Lung (tissue), 12 donors: ENCODE data around the gene MYO19. TPM values are rescaled to one million over a fixed set of nuclear protein-coding genes. Genes with fewer than 3 reads are reported as not detected.

Source experiments
- ATAC-seq: fragments of 200-7000 bp; cut with Tn5 transposase; one replicate; pipeline ENCODE4 v1.9.1; 2020; ENCODE audit warnings: moderate number of reproducible peaks; ENCODE audit not compliant: insufficient read depth, low FRiP score
- DNase-seq, 3 donors: peaks; one replicate each; pipeline ENCODE4 v3.0.0-alpha.2; 2013 to 2017
- H3K27ac ChIP-seq, 2 donors: one replicate each; pipeline ENCODE4 v1.5.1; 2013; ENCODE audit warnings: mild to moderate bottlenecking in 2 of 2, moderate library complexity in 2 of 2, control low read depth in 1 of 2, inconsistent platforms in 1 of 2, low read depth in 1 of 2, low read length in 1 of 2
- H3K27me3 ChIP-seq, 3 donors: one replicate each; pipeline ENCODE4 v1.5.1; 2013; ENCODE audit warnings: low read length in 2 of 3; ENCODE audit not compliant: control insufficient read depth in 3 of 3, insufficient read depth in 3 of 3
- H3K36me3 ChIP-seq, 4 donors: one replicate each; pipeline ENCODE4 v1.5.1; 2013; ENCODE audit warnings: low read length in 4 of 4, mild to moderate bottlenecking in 1 of 4, moderate library complexity in 1 of 4; ENCODE audit not compliant: control insufficient read depth in 4 of 4, insufficient read depth in 4 of 4
- H3K4me1 ChIP-seq, 5 donors: one replicate each; pipeline ENCODE4 v1.5.1; 2013; ENCODE audit warnings: low read length in 5 of 5, mild to moderate bottlenecking in 2 of 5, moderate library complexity in 1 of 5; ENCODE audit not compliant: control insufficient read depth in 5 of 5, insufficient read depth in 5 of 5
- H3K4me3 ChIP-seq: one replicate; pipeline ENCODE4 v1.5.1; 2013; ENCODE audit warnings: mild to moderate bottlenecking, control low read depth, moderate library complexity
- H3K9ac ChIP-seq, 2 donors: one replicate each; pipeline ENCODE4 v1.5.1; 2013; ENCODE audit warnings: low read length in 2 of 2, control low read depth in 1 of 2; ENCODE audit not compliant: insufficient read depth in 1 of 2
- H3K9me3 ChIP-seq, 4 donors: one replicate each; pipeline ENCODE4 v1.5.1; 2013; ENCODE audit warnings: low read length in 3 of 4, mild to moderate bottlenecking in 1 of 4, moderate library complexity in 1 of 4; ENCODE audit not compliant: control insufficient read depth in 4 of 4, insufficient read depth in 3 of 4
- CTCF ChIP-seq: IDR thresholded peaks from 2 replicates; pipeline ENCODE4 v1.5.1; 2012; ENCODE audit warnings: mild to moderate bottlenecking; ENCODE audit errors: control extremely low read depth, extremely low read depth
- WGBS, 2 donors: extraction: QIAGEN DNeasy Blood & Tissue Kit; methylation state at CpG; one replicate each; pipeline ENCODE4 v1.1.7; 2013; 5-methylcytosine and 5-hydroxymethylcytosine counted together
- polyA plus RNA-seq, 2 donors: library from polyadenylated mRNA; stranded (reverse); fragments of 200-250 nt; gene quantifications; one replicate each; pipeline ENCODE4 v1.2.1, GENCODE V29; 2013
- total RNA-seq, 2 donors: library from RNA; depleted of rRNA in 1 of 2; stranded (reverse); fragments of >200 nt in 1 of 2; gene quantifications; one replicate each; pipeline ENCODE4 v1.2.1, GENCODE V29; 2014 to 2021
- donor health status: control.
- donor health status: control.
- donor health status: Bipolar disorder and iron deficiency.
- donor health status: healthy.
- donor health status: DM: yes; HTN: yes; CAD: no.

Gene MYO19
- total and polyA plus RNA-seq, 4 donors, result 26.5 to 66.6 (median 35.0) TPM

DNA sequence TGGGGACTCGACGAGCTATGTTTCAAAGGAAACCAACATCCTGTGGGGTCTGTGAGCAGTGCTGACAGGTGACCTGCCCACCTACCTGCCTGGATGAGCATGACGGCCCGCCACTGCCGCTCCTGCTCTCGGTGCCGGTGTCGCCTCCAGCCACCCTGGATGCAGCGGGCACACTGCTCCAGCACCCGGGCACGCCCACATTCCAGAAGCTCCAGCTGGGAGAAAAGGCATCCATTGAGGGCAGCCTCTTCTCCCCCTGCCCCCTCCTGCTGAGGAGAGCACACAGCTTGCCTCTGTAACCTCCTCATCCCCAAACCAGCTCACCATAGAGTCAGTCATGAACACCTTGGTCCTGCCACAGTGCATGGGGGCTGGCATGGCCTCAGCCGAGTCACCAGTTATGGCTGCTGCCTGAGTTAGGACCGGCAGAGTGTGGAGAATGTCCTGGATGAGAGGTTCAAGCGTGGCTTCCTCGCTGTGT is 33.9 kb downstream of the MYO19 start:
- TF ChIP-seq CTCF, result no peak
- no peaks in the 10 kb centered on the region for H3K27me3 ChIP-seq
- no peaks in the 10 kb centered on the region for H3K9me3 ChIP-seq
- no peak overlapping the region for H3K27ac ChIP-seq
- peaks cover 0 to 2% (median 0%) of the 10 kb centered on the region in 5 donors for H3K4me1 ChIP-seq
- 91% methylated on average over 15 of the region's 15 CpGs for WGBS, 2 donors
- DNase-seq, result no peak
- H3K4me3 ChIP-seq, result no peak overlapping the region
- peaks cover 7 to 53% (median 31%) of the 10 kb centered on the region in 4 donors for H3K36me3 ChIP-seq
- ATAC-seq, result no peak
- H3K9ac ChIP-seq, result no peak overlapping the region

GRCh38 chr17:36498560-36499300 is 35.9 kb downstream of the MYO19 start:
- H3K9ac ChIP-seq, result no peak overlapping the region
- ATAC-seq (no peak), DNase-seq (no peak)
- WGBS, 2 donors, result 80 to 88% methylated on average over 7 of the region's 7 CpGs
- peaks cover 18 to 48% (median 35%) of the 10 kb centered on the region in 4 donors for H3K36me3 ChIP-seq
- H3K27ac ChIP-seq, result no peak overlapping the region
- H3K4me3 ChIP-seq, result no peak overlapping the region
- no peaks in the 10 kb centered on the region for H3K27me3 ChIP-seq
- H3K9me3 ChIP-seq, result no peaks in the 10 kb centered on the region
- no peak for TF ChIP-seq CTCF
- H3K4me1 ChIP-seq, result peaks cover 0 to 2% (median 0%) of the 10 kb centered on the region in 5 donors

DNA sequence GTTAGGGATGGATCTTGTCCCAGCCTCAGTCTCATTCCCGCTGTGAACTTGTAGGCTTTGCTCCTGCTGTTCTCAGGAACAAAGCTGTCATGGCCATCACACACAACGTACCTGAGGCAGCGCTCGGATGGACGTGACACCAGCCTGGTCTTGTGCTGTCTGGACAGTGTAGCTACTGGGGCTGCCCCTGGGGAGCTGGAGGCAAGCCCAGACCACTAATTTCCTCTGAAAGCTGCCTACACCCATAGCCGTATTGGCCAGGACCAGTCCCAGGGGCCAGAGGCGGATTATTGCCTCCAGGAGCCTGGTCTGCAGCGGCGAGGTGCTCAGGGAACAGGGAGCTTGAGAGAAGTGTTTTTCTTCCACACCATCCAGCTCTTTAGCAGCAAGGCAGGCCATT is 36.5 kb downstream of the MYO19 start:
- no peaks in the 10 kb centered on the region for H3K9me3 ChIP-seq
- H3K4me1 ChIP-seq, result peaks cover 0 to 2% (median 0%) of the 10 kb centered on the region in 5 donors
- no peak for ATAC-seq
- H3K27me3 ChIP-seq, result no peaks in the 10 kb centered on the region
- H3K9ac ChIP-seq, result no peak overlapping the region
- 92 to 93% methylated on average over 9 of the region's 9 CpGs for WGBS, 2 donors
- TF ChIP-seq CTCF, result no peak
- H3K27ac ChIP-seq, result no peak overlapping the region
- no peak overlapping the region for H3K4me3 ChIP-seq
- no peak for DNase-seq
- H3K36me3 ChIP-seq, result peaks cover 20 to 48% (median 37%) of the 10 kb centered on the region in 4 donors
